Epithelial cell of proximal tubule (primary cell): ENCODE measurements around the gene CARMIL1. TPM values are rescaled to one million over a fixed set of nuclear protein-coding genes. Genes with fewer than 3 reads are reported as not detected.
"Not testable (repeated sequence)": the region's sequence is repeated elsewhere in the genome, so short reads cannot be mapped to it uniquely, and the experiment has no call there.

ENCODE experiments used
- DNase-seq: peaks from one replicate; pipeline ENCODE4 v3.0.0-alpha.2; 2011; ENCODE audit warnings: low read depth
- H3K4me3 ChIP-seq: 2 replicates; pipeline ENCODE4 v1.5.1; 2011; ENCODE audit warnings: low read depth, mild to moderate bottlenecking, low read length
- CTCF ChIP-seq: conservative IDR thresholded peaks from 2 replicates; pipeline ENCODE4 v1.5.1; 2012; ENCODE audit warnings: low read depth, mild to moderate bottlenecking, low read length
- total RNA-seq: library from RNA; depleted of rRNA; stranded (reverse); fragments of >200 nt; gene quantifications from 2 replicates; pipeline ENCODE4 v1.2.3, GENCODE V29; 2015

The CARMIL1 gene
- total RNA-seq, 1 donor from 2014 or later, result 27.7 TPM

- no peak for TF ChIP-seq CTCF
- H3K4me3 ChIP-seq, result no peak overlapping the region
- DNase-seq, result no peak
Observed at GRCh38 chr6:25441663-25442270, 162.6 kb downstream of the CARMIL1 start.

- no peak for DNase-seq
- no peak overlapping the region for H3K4me3 ChIP-seq
- no peak for TF ChIP-seq CTCF
Observed at GRCh38 chr6:25442898-25443297, 163.7 kb downstream of the CARMIL1 start.

- not testable (repeated sequence) for DNase-seq, H3K4me3 ChIP-seq
Observed at GRCh38 chr6:25444521-25444920, 165.3 kb downstream of the CARMIL1 start.

GRCh38 chr6:25446830-25447569 is 167.8 kb downstream of the CARMIL1 start:
- DNase-seq, result no peak
- no peak overlapping the region for H3K4me3 ChIP-seq
- no peak for TF ChIP-seq CTCF

GRCh38 chr6:25447570-25447929 is 168.4 kb downstream of the CARMIL1 start:
- DNase-seq, result no peak
- TF ChIP-seq CTCF, result no peak

GRCh38 chr6:25448965-25449538 is 169.9 kb downstream of the CARMIL1 start:
- H3K4me3 ChIP-seq, result no peak overlapping the region
- no peak for DNase-seq
- TF ChIP-seq CTCF, result no peak

More at GRCh38 chr6:25447570-25447929, 168.4 kb downstream of the CARMIL1 start:
- H3K4me3 ChIP-seq, result no peak overlapping the region

- no peak for TF ChIP-seq CTCF
- H3K4me3 ChIP-seq, result no peak overlapping the region
- no peak for DNase-seq
Observed at GRCh38 chr6:25449774-25450173, 170.6 kb downstream of the CARMIL1 start.
